ENCODE data around the gene TICRR. TPM values are rescaled to one million over a fixed set of nuclear protein-coding genes. Genes with fewer than 3 reads are reported as not detected.

Gene TICRR
- total RNA-seq, 4 donors from 2014 or later, result under 0.01 to 0.29 (median 0.06) TPM; not detected in 1

DNA sequence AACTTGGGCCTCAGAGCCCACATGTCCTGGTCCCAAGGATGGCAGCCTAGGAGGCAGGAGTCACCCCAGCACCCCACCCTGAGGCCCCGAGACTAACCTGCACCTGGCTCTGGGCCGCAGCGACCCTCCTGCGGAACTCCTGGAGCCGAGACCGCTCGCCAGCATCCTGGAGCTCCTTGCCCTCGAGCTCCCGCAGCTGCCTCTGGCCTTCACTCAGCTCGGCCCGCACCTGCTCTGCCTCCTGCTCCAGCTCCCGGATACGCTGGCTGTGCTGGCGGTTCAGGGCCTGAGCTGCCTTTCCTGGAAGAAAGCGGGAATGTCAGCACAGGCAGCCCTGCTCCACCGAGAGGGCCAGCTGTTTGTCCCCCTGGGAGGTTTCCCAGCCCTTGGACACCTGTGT, 66.8 kb downstream of the TICRR start:
- TF ChIP-seq POLR2A (IDR thresholded peaks at IDR 0.05; ENCODE audit: low read depth) (no peak), POLR2AphosphoS5 (IDR thresholded peaks at IDR 0.05) (no peak), EP300 (IDR thresholded peaks at IDR 0.05) (no peak)
- TF ChIP-seq, protein P1, sequence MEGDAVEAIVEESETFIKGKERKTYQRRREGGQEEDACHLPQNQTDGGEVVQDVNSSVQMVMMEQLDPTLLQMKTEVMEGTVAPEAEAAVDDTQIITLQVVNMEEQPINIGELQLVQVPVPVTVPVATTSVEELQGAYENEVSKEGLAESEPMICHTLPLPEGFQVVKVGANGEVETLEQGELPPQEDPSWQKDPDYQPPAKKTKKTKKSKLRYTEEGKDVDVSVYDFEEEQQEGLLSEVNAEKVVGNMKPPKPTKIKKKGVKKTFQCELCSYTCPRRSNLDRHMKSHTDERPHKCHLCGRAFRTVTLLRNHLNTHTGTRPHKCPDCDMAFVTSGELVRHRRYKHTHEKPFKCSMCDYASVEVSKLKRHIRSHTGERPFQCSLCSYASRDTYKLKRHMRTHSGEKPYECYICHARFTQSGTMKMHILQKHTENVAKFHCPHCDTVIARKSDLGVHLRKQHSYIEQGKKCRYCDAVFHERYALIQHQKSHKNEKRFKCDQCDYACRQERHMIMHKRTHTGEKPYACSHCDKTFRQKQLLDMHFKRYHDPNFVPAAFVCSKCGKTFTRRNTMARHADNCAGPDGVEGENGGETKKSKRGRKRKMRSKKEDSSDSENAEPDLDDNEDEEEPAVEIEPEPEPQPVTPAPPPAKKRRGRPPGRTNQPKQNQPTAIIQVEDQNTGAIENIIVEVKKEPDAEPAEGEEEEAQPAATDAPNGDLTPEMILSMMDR (IDR thresholded peaks at IDR 0.05), result no peak
- intact Hi-C loops (cut with DNase I), result loop anchor here (10.0 kb wide), 1 partner anchor 233 kb away; no protein-coding TSS in a partner anchor
- DNase-seq (ENCODE audit: extremely low spot score), result no peak
- no peaks in the 10 kb centered on the region for H3K9me3 ChIP-seq
- no peak overlapping the region for H3K4me3 ChIP-seq
- WGBS, result 95% methylated on average over 12 of the region's 16 CpGs
- peaks cover 0 to 51% (median 22%) of the 10 kb centered on the region in 4 donors for H3K36me3 ChIP-seq
- H3K27ac ChIP-seq (replicated peaks in 1 of 4), result no peak overlapping the region
- peaks cover 0 to 7% (median 3%) of the 10 kb centered on the region in 4 donors for H3K4me1 ChIP-seq
- no peaks in the 10 kb centered on the region for H3K27me3 ChIP-seq

DNA sequence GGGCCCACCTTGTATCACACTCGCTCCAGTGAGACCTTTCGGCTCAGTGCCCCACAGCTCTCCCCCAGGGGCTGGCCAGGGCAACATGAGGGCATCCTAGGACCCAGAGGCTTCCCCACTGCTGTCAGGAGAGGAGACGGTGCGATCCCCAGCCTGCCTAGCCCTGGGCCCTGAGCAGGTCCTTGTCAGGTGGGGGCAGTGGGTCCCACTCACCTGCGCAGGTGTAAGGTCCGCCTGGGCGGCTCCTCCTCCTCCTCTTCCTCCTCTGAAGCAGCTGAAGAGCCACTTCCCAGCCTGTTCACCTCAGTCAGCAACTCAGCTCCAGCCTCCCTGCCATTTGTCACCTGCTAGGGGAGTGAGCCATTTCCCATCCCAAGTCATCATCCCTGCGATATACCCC, 70.4 kb downstream of the TICRR start:
- H3K36me3 ChIP-seq, result peaks cover 0 to 70% (median 30%) of the 10 kb centered on the region in 4 donors
- no peaks in the 10 kb centered on the region for H3K9me3 ChIP-seq
- intact Hi-C loops (cut with DNase I), result loop anchor here (2.0 to 10.0 kb wide), 3 partner anchors 47 to 229 kb away; partner anchors contain the start of genes MESP1, PEX11A and WDR93
- TF ChIP-seq EP300 (IDR thresholded peaks at IDR 0.05) (no peak), POLR2A (IDR thresholded peaks at IDR 0.05; ENCODE audit: low read depth) (no peak), POLR2AphosphoS5 (IDR thresholded peaks at IDR 0.05) (no peak)
- TF ChIP-seq, protein P1 (IDR thresholded peaks at IDR 0.05), result no peak
- no peak overlapping the region for H3K27ac ChIP-seq (replicated peaks in 1 of 4)
- no peak for DNase-seq (ENCODE audit: extremely low spot score)
- no peaks in the 10 kb centered on the region for H3K27me3 ChIP-seq
- H3K4me1 ChIP-seq, result peaks cover 3 to 14% (median 8%) of the 10 kb centered on the region in 4 donors
- WGBS, result 89% methylated on average over 4 of the region's 8 CpGs
- no peak overlapping the region for H3K4me3 ChIP-seq

DNA sequence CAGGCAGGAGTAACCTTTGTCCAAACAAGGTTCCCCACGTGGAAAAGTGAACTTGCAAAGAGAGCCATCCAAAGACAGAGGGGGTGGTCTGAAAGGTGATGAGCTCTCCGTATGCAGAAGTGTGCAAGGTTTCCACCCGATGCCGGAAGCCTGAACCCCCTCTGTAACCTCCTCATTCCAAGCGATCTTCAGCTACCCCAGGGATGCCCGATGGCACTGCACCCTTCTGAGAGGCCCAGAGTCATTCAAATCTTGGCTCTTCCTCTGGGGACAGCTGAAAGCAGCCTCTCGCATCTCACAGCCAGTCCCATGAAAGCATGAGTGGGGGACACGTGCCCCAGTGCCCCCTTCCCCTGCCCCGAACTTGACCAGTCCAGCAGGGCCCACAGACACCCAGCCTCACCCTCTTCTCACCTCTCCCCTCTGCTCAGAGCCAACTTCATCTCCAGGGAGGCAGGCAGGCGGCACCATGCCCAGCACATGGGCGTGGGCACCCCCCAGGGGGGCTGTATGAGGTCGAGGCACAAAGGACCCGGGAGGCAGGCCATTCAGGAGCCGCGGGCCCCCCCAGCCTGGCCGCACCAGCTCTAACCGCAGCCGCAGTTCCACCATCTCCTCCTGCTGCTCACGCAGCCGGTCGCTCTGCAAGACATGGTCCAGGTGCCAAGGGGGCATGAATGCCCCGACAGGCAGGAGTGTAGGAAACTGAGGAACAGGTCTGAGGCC, 71.3 kb downstream of the TICRR start:
- DNase-seq (ENCODE audit: extremely low spot score), result no peak
- Histone ChIP-seq H3K27me3 (no peaks in the 10 kb centered on the region), H3K4me3 (no peak overlapping the region), H3K36me3 (peaks cover 0 to 61% (median 26%) of the 10 kb centered on the region in 4 donors), H3K27ac (replicated peaks in 1 of 4) (no peak overlapping the region), H3K4me1 (peaks cover 3 to 14% (median 8%) of the 10 kb centered on the region in 4 donors), H3K9me3 (no peaks in the 10 kb centered on the region)
- intact Hi-C loops (cut with DNase I), result loop anchor here (2.0 to 10.0 kb wide), 3 partner anchors 46 to 228 kb away; partner anchors contain the start of genes MESP1, PEX11A and WDR93
- 95% methylated on average over 7 of the region's 22 CpGs for WGBS
- TF ChIP-seq, protein P1 (IDR thresholded peaks at IDR 0.05), result no peak
- TF ChIP-seq POLR2A (IDR thresholded peaks at IDR 0.05; ENCODE audit: low read depth), result no peak
- TF ChIP-seq POLR2AphosphoS5 (IDR thresholded peaks at IDR 0.05), result no peak
- TF ChIP-seq EP300 (IDR thresholded peaks at IDR 0.05), result no peak

DNA sequence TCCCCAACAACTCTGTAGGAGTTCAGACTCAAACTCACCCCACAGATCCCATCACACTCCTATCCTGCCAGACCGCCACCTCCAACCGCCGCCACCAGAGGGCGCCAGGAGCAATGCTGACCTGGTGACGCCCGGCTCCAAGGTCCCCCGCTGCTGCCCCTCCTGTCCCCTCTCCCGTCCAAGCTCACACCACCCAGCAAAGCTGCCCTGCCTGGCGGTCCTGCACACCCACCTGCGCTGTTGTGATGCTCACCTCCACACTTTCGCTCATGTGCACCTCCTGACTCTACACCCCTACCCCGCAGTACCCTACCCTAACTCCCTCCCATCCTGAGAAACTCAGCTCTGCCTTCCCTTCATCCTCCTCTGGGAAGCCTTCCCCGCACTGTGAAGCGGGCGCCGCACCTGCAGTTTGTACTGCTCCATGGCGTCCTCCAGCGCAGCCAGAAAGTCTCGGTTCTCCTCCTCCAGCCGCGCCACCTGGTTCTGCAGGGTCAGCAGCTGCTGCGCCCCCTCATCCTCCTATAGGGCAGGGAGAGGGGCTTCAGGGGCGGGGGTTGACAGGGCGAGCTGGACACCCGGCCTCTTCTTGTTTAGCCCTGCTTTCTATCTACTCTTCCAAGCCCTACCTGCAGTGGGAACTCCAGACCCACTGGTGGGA, 72.1 kb downstream of the TICRR start:
- DNase-seq (ENCODE audit: extremely low spot score), result no peak
- no peak overlapping the region for H3K27ac ChIP-seq (replicated peaks in 1 of 4)
- no peak overlapping the region for H3K4me3 ChIP-seq
- intact Hi-C loops (cut with DNase I), result loop anchor here (2.0 to 10.0 kb wide), 3 partner anchors 45 to 227 kb away; partner anchors contain the start of genes MESP1, PEX11A and WDR93
- 58% methylated on average over 25 of the region's 25 CpGs for WGBS
- peaks cover 3 to 14% (median 8%) of the 10 kb centered on the region in 4 donors for H3K4me1 ChIP-seq
- peaks cover 0 to 59% (median 25%) of the 10 kb centered on the region in 4 donors for H3K36me3 ChIP-seq
- no peaks in the 10 kb centered on the region for H3K9me3 ChIP-seq
- TF ChIP-seq POLR2AphosphoS5 (IDR thresholded peaks at IDR 0.05), result peak in 1 of 2 donors; percentile 27
- TF ChIP-seq, protein P1 (IDR thresholded peaks at IDR 0.05), result peak; percentile 78 to 90 (median 87)
- TF ChIP-seq EP300 (IDR thresholded peaks at IDR 0.05), result no peak
- TF ChIP-seq POLR2A (IDR thresholded peaks at IDR 0.05; ENCODE audit: low read depth), result no peak
- H3K27me3 ChIP-seq, result no peaks in the 10 kb centered on the region

Measured in esophagus muscularis mucosa (tissue), 4 donors.